Hematopoietic multipotent progenitor cell treated with erythropoietin and hydrocortisone succinate and interleukin-3 and kit ligand, for 8 days (in vitro differentiated cells): ENCODE measurements around the gene AJM1.

Experiments used
- DNase-seq: peaks from one replicate; pipeline ENCODE4 v3.0.0-alpha.2; 2015

Gene AJM1

DNA sequence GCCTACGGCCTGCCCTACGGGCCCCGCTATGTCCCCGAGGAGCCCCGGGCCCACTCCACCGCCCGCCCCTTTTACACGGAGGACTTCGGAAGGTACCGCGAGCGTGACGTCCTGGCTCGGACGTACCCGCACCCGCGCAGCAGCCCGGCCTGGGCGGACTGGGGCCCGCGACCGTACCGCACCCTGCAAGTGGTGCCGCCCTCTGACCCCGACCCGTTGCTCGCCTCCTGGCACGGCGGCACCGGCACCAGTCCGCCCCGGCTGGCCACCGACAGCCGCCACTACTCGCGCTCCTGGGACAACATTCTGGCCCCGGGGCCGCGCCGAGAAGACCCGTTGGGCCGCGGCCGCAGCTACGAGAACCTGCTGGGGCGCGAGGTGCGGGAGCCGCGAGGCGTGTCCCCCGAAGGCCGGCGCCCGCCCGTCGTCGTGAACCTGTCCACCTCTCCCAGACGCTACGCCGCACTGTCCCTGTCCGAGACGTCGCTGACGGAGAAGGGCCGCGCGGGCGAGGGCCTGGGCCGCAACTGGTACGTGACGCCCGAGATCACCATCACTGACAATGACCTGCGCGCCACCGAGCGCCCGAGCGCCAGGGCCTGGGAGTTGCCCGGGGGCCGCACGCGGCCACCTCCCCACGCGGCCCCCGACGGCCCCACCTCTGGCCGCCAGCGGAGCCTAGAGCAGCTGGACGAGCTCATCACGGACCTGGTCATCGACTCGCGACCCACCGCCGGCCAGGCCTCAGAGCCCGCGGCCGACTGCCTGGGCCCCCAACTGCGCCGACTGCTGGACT lies 3.4 kb downstream of the AJM1 start:
- no peak for DNase-seq

DNA sequence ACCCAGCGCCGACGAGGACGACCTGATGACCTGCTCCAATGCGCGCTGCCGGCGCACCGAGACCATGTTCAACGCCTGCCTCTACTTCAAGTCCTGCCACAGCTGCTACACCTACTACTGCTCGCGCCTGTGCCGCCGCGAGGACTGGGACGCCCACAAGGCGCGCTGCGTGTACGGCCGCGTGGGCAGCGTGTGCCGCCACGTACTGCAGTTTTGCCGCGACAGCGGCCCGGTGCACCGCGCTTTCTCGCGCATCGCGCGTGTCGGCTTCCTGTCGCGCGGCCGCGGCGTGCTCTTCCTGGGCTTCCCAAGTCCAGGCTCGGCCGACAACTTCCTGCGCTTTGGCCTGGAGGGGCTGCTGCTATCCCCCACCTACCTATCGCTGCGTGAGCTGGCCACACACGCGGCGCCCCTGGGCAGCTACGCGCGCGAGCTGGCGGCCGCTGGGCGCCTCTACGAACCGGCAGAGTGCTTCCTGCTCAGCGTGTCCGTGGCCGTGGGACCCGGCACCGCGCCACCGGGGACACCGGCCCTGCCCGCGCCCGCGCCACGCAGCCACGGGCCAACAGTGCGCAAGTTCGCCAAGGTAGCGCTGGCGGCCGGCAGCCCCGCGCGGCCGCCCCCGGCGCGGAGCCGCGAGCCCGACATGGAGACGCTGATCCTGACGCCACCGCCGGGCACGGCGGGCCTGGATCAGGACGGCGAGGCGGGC lies 4.3 kb downstream of the AJM1 start:
- no peak for DNase-seq

DNA sequence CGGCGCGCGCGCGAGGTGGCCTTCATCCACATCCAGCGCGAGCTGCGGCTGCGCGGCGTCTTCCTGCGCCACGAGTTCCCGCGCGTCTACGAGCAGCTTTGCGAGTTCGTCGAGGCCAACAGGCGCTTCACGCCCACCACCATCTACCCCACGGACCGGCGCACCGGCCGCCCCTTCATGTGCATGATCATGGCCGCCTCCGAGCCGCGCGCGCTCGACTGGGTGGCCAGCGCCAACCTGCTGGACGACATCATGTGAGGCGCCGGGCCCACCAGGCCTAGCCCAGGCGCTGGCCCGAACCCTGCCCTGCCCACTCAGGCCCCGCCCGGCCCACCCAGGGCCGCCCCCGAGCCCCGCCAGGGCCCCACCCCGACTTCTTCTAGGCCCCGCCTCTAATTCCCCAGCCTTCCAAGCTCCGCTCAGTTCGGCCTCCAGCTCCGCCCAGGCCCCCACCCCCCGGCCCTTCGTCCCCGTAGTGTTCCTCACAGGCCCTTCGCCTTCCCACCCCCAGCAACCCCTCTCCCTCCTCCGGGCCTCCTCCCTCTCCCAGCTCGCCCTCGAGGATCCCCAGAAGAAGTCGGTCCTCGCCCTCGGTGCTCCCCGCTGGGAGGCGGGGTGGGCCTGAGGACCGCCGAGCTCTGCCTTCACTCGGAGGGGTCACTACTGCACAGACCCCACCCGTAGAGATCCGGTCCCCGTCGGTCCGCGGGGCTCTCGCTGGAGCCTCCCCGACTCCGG lies 5.0 kb downstream of the AJM1 start:
- peak; percentile 68 for DNase-seq

DNA sequence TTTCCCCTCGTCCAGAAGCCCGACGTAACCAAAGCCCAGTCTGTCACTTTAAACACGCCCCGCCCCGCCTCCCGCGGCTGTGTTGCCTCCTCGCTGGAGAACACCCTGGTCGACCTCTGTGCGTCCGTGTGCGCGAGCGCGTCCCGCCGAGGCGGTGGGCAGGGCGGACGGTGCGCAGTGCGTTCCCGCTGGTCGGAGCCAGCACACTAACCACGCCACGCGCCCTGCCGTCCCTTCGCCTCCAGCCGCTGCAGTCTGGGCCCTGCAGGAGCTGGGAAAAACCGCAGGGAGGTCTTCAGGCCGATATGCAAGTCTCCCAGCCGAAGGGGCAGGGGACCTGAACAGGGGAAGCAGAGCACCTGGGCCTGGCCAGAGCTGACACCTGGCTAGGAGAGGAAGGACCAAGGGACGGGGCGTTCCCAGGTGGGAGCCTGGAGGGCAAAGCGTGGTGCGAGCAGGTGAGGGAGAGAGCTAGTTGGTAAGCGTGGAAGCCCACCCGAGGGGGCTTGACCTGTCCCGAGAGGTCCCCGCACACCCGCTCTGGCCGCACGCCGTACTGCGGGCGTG lies 5.6 kb downstream of the AJM1 start:
- peak; percentile 89 for DNase-seq

DNA sequence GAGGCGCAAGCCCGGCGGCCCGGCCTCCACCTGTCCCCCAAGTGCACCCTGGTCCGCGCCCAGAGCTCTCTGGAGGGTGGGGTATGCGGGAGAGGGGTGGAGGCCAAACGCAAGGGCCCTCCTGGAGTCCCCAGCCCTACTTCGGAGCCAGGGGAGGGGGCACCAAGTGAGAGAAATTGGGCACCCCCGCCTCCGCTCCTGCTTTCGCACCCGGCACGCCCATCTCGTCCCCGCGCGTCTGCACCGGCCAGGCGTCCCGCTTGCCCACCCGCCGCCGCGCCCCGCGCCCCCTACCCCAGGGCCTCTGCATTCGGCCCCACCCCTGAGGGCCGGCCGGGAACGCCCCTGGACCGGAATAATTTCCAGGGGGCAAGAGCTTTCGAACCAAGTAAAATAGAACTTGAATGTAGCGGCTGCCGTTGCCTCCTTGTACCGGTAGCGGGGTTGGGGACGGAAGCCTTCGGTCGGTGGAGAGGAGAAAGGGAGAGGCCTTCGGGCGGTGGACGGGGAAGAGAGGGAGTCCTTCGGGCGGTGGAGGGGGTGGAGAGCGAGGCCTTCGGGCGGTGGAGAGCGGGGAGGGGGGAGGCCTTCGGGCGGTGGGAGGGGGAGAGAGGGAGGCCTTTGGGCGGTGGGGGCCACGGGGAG lies 6.2 kb downstream of the AJM1 start:
- peak; percentile 61 for DNase-seq

DNA sequence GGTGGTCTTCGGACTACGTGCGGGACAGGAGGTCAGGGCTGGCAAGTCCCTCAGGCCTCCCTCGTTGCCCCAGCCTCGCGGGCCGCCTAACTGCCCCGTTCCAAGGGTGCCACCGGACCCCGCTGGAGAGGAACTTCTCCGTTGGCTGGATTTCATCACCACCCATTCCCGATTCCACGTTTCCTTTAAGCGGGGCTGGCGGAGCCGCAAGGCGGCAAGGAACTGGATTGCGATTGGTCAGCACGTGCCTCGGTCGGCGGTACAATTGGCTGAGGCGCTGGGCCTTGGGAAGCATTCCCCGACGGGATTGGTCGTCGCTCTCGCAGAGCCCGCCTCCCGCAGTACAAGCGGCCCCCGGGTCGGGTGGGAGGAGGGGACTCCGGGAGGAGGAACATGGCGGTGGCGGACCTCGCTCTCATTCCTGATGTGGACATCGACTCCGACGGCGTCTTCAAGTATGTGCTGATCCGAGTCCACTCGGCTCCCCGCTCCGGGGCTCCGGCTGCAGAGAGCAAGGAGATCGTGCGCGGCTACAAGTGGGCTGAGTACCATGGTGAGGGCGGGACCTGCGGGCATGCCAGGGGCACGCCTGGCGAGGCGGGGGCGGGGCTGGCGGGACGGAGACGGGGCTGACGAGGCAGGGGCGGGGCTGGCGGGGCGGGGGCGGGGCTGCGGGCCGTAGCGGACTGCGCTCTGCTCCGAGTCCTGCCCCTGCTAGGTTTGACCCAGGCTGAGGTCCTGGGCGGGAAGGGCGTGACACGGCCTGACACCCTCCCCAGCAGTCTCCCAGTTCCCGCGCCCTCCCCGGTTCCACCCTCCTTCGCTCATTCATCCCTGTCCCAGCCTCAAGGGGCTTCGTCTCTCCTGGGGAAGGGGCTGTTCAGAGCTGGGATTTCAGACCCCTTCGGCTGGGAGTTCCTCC lies 7.0 kb downstream of the AJM1 start, which contains the start of gene PHPT1:
Gene PHPT1 (plus strand): TSS at position 372 of the 922 bp plus-strand sequence. CDS start 22 bp downstream, at position 394.
- peak; percentile 99 for DNase-seq

DNA sequence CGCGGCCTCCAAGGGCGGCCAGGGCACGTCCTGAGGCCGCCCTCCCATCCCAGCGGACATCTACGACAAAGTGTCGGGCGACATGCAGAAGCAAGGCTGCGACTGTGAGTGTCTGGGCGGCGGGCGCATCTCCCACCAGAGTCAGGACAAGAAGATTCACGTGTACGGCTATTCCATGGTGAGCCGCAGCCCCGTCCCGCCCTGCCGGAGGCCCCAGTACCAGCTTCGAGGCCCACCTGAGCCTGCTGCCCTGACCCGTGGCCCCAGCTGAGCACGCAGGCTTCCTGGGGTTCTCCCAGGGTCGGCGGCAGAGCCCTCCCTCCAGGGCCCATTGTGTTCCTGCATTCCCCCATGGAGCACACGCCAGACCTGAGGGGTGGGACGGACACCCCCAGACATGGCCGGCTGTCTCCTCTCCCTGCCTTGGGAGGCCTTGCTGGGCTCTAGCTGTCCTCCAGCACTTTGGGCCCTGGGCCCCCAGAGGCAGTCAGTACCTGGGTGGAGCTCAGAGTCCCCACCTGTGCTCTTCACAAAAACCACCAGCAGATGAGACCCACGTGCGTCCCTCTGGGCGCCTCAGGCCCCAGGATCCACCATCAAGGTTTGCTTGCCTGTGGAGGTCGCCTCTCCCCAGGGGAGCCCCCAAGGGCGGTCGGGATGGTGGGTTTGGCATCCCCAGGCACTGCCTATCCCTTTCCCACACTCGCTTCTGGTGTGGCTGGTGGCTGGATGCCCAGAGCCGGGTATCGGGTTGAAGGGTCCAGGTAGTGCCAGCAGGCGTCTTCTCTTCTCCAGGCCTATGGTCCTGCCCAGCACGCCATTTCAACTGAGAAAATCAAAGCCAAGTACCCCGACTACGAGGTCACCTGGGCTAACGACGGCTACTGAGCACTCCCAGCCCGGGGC lies 7.9 kb downstream of the AJM1 start:
- no peak for DNase-seq

DNA sequence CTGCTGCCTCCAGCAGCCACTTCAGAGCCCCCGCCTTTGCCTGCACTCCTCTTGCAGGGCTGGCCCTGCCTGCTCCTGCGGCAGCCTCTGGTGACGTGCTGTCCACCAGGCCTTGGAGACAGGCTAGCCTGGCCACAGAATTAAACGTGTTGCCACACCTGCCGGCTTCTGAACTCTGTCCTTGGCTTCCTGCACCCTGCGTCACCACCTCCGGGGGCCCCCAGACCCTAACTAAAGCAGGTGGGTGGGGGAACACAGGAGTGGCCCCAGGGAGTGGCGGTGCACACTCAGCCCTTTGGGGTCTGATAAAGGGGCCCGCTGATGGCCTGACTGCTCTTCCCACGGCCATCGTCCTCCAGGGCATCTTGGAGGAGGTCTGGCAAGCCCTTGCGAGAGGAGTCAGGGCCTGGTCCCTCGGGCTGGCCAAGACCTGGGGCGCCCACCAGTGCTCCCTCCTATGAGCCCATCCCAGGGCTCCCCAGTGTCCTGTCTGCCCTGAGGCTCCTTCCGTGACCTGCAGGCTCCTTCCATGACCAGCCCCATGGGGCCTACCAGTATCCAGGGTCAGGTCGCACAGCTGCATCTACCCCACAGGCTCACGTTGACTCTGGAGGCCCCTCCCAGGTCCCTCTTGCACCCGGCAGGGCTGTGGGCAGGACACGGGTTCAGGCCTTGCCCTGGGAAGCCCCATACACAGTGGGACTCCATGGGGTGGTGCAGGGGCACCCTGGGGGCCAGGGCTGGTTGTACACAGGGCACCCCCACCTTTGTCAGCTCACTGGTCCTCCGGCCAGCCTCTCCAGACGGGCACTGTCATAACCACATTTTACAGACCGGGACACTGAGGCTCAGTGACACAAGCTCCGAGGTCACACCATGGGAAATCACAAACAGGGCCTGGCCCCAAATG lies 8.8 kb downstream of the AJM1 start:
- no peak for DNase-seq

DNA sequence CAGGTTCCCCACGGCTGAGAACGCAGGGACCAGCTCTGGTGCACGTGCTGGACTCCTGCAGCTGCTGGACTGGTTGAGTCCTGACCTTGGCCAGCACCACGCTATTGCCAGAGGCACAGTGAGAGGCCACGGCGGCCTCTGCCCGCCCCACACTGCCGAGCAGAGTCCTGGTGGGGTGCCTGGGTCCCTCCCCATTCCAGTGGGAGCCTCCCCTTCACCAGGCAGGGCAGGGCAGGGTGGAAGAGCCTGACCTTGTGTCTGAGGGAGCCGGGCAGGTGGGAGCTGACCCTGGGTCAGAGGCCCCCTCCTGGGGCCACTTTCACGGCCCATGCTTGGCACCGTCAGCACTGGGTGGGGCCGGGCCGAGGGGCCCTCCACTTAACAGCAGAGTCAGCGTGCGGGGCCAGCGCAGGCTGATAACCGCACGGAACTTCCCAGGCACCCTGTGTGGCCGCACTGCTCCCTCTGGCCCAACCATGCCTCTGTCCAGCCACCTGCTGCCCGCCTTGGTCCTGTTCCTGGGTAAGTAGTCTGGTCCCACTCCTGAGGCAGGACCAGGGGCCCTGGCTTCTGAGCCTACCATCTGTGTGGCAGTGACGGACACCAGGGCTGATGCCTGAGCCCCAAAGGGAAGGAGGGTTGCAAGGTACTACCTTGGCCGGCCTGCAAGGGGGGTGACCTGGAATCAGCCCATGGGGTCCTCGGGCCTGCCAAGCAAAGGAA lies 9.8 kb downstream of the AJM1 start, which contains the start of gene MAMDC4:
Gene MAMDC4 (plus strand): TSS at position 406 of the 723 bp plus-strand sequence. CDS start 71 bp downstream, at position 477.
- no peak for DNase-seq

DNA sequence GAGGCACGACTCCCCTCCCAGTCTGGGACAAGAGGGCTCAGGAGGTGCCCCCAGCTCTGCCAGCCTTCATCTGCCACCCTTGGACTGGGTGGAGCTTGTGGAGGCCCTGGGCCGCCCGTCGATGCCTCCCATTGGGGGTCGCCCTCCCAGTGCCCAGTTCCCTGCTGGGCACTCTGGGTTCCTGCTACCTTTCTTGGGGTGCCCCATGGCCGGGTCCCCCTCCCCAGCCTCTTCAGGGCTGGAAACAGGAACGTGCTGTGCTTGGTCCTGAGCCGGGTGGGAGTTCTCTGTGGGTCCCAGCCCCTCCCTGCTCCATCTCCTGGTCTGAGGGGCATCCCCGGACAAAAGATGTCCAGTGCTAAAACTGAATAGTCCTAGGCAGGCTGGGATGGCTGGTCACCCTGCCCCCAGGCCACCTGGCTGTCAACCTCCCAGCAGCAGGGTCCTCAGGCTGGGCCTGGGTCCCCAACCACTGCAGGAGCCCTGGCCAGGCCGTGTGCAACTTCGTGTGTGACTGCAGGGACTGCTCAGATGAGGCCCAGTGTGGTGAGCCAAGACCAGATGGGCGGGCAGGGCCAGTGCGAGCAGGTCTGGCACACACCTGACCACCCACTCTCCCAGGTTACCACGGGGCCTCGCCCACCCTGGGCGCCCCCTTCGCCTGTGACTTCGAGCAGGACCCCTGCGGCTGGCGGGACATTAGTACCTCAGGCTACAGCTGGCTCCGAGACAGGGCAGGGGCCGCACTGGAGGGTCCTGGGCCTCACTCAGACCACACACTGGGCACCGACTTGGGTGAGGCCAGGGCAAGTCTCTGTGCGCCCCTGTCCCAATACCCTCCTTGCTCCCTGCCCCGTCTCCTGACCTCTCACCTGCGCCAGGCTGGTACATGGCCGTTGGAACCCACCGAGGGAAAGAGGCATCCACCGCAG lies 10.7 kb downstream of the AJM1 start:
- DNase-seq, result no peak

DNA sequence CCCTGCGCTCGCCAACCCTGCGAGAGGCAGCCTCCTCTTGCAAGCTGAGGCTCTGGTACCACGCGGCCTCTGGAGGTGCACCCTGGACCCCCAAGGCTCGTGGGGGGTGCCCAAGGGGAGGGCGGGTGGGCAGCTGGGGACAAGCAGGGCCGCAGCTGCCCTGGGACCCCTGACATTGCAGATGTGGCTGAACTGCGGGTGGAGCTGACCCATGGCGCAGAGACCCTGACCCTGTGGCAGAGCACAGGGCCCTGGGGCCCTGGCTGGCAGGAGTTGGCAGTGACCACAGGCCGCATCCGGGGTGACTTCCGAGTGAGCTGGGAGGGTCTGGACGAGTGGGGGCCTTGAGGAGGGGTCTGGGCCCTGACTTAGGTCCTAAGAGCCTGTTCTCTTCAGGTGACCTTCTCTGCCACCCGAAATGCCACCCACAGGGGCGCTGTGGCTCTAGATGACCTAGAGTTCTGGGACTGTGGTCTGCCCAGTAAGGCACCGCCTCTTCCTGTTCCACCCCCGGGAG lies 11.4 kb downstream of the AJM1 start:
- DNase-seq, result no peak

DNA sequence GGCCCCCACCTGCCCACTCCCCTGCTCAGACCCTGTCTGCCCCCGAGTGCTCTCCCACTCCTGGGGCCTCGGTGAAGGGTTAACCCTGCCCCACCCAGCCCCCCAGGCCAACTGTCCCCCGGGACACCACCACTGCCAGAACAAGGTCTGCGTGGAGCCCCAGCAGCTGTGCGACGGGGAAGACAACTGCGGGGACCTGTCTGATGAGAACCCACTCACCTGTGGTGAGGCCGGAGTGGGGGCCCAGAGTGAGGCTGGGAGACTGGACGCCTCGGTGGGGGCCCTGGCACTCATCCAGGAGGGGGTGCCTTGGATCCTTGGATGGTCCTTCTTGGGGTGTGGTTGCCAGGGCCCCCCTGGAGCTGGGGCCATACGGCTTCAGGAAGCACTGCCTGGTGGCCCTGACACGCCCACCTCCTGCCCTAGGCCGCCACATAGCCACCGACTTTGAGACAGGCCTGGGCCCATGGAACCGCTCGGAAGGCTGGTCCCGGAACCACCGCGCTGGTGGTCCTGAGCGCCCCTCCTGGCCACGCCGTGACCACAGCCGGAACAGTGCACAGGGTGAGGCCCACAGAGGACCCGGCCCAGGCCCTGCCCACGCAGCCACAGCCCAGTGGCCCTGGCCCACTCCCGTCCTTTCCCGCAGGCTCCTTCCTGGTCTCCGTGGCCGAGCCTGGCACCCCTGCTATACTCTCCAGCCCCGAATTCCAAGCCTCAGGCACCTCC lies 12.0 kb downstream of the AJM1 start:
- no peak for DNase-seq

DNA sequence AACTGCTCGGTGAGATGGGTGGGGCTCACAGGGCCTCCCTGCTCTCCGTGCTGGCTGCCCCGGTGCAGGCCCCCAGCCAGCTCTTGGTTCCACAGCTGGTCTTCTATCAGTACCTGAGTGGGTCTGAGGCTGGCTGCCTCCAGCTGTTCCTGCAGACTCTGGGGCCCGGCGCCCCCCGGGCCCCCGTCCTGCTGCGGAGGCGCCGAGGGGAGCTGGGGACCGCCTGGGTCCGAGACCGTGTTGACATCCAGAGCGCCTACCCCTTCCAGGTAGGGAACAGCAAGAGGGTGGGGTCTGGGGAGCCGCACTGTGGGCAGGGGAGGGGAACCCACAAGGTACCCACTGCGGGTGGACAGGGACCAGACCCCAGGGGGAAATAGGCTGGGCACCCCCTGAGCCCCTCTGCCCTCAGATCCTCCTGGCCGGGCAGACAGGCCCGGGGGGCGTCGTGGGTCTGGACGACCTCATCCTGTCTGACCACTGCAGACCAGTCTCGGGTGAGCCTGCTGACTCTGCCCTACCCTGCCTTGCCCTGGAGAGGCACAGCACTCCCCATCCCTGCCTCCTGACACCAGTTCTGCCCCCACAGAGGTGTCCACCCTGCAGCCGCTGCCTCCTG lies 12.7 kb downstream of the AJM1 start:
- DNase-seq, result no peak

DNA sequence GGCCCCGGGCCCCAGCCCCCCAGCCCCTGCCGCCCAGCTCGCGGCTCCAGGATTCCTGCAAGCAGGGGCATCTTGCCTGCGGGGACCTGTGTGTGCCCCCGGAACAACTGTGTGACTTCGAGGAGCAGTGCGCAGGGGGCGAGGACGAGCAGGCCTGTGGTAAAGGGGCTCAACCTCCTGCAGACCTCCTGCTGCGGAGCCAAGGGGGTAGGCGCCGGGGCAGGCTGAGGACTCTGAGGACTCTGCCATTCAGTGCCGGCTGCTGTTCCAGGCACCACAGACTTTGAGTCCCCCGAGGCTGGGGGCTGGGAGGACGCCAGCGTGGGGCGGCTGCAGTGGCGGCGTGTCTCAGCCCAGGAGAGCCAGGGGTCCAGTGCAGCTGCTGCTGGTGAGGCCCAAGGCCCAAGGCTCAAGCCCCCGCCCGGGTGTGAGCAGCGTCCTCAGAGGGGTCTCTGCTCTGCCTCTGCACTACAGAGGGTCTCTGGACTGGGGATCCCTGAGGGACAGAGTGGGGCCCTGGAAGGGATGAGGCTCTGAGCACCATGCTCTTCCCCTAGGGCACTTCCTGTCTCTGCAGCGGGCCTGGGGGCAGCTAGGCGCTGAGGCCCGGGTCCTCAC lies 13.3 kb downstream of the AJM1 start:
- DNase-seq, result no peak

DNA sequence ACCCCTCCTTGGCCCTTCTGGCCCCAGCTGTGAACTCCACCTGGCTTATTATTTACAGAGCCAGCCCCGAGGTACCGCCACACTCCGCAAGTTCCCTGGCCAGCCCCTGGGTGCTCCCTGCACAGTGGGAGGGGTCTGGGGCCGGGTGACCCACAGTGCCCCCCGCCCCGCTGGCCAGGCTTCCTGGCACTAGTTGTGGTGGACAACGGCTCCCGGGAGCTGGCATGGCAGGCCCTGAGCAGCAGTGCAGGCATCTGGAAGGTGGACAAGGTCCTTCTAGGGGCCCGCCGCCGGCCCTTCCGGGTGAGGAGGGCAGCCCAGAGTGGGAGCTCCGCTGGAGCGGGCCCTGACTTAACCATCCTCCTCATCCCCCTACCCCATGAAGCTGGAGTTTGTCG lies 13.8 kb downstream of the AJM1 start:
- no peak for DNase-seq
